HS-27A (cell line): ENCODE data around the gene COL4A1.

Experiments
- DNase-seq: peaks from one replicate; pipeline ENCODE4 v3.0.0-alpha.2; 2012; ENCODE audit warnings: low read depth, missing footprints

Gene COL4A1

DNA sequence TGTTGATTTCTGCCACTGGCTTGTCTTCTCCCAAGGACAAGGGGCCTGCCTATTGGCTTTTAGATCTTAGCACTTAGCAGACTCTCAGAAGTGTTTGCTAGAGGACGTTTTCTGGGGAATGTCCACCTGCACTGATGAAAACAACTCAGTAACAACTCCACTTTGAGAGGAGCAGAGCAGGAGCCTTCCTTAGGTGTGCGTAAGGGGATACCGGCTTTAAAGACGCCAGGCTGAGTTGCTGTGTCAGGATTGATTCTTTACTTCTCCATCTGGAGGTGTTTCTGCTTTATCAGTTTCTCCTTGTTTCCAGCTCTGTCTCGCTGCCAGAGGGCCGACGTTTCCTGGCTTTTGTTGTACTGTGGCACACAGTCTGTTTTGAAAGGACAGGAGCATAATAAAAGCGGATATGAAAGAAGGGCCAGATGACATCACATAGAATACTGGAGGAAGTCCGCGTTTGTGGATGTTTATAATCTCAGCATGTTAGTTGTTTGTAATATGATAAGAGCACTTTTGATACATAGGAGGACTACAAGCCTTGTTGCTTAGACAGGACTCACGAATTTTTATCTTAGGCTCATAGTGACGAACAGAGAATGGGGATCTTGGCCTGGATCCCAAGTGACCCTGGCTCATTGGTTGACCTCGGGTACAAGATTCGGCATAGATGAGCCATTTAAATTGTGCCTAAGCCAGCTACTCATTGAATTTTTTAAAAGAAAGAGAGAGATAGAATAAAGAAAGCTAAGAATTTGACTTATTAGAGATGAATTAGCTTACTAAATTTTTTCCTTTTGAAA lies 34.7 kb upstream of the COL4A1 start:
- no peak for DNase-seq

DNA sequence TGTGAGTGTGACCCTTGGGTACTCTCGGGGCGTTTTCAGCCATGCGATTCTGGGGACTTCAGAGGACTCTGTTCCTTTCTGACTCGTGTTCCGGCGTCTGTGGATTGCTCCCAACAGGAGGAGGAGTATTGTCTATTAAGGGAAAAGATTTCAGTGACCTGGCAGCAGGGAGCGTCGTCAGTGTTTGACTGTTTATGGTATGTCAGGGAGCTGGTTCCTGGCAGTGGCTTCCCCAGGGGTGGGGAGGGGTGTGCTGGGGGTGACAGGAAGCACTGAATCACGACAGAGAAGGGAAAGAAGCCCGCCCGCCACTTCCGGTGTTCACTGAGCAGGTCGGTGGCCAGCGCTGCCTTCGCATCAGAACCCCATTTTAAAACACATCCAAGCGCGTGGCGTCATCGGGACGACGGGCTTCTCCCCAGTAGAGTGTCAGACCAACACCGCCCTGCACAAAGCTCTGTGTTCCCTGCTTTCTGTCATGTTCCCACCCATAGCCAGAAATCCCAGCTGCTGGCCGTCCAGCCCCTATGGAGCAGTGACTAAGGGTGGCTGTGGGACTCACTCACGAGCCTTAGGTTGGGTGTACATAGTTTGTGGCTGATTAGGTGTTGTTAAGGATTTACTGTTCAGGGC lies 34.0 kb upstream of the COL4A1 start:
- no peak for DNase-seq

DNA sequence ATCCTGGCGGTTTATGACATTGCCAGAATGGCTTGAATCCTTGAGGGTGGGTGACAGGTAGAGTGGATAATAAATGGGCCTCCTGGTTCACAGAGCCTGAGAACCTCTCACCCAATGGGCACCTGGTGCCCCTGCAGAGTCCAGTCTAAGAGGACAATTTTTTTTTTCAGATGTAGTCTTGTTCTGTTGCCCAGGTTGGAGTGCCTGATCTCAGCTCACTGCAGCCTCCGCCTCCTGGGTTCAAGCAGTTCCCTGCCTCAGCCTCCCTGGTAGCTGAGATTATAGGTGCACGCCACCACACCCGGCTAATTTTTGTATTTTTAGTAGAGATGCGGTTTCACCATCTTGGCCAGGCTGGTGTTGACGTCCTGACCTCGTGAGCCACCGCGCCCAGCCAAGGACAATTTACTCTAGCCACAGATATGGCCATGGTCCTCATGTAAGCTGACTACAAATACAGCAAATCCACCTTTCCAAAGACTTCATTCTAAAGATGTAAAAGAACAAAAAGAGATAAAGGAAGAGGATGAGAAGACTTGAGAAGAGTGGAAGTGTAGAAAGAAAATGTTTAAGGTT lies 33.1 kb upstream of the COL4A1 start:
- DNase-seq, result no peak

DNA sequence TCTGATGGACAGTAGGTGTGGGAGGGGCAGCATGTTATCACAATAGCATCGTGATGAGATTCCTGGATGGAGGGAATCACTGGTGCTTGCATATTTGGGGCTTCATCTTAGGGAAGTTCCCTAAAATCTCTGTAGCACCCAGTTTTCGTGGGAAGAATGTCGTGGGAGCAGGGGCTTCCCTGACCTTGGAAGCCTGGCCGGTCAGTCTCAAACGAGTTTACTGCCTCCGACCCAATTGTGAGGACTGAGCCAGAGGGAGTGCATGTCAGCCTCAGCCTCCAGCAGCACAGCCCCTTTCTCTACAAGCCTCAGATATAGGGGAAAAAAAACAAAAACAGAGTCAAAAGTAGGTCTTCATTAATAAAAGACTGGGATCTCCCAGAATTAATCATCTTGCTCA lies 32.3 kb upstream of the COL4A1 start:
- no peak for DNase-seq

DNA sequence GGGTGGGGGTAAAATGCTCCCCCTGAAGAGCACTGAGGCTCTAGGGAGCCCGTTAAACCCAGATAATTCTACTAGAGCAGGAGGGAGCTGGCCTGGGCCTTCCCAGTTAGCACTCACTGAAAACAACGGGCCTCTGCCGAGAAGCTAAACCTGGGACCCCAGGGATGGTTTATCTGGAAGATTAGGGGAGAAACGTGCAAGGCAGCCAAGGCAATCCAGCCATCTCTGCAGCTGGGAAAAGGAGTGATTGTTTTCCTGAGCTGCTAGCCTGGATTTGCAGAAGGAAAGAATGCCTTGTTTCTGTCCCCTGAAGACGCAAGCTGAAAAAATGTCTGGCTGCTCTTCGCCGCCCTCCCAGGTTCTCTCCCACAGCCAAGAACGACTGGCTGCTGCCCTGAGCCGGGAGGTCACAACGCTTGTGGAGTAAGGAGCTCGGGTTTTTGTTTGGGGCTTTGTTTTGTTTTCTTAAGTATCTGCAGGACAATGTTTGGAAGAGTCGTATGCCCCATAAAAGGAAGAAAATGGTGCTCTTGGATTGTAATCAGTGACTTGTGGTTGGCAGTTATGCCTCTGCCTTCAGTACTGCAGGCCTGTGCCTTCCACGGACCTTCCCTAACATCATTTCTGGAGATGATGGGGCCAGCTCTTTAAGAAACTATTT lies 31.6 kb upstream of the COL4A1 start:
- no peak for DNase-seq

DNA sequence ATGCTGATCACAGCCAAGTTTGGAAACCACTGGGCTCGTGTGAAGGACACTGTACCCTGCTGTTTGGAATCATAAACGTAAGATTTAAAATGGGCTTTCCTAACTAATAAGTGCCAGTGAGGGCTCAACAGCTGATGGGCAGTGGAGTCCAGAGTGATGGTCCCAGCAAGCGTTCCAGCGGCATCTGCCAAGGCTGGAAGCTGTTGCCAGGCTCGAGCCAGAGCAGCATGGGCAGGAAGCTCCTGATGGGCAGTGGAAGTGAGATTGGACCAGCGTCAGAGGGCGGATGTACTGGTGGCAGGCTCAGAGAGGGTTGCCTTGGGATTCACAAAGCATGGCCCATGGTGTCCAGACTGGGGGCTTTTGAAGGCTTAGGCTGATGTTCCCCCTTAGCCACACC lies 30.3 kb upstream of the COL4A1 start:
- no peak for DNase-seq

DNA sequence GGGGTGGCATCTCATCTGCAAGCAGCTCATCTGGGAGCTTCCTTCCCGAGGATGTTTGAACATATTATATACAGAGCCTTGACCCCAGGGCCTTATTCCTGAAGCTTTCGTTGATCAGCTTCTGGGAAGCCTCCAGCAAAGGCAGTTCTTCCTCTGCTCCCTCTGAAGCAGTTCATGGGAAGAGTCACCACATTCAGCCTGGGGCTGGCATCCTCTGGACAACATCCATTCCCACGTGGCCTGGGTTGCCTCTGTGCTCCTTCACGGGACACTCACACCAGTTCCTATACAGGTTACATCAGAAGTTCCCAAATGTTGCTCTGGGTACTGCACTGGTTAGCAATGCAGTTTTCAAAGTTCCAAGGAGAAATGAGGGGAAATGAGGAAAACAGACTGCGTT lies 29.7 kb upstream of the COL4A1 start:
- DNase-seq, result no peak

DNA sequence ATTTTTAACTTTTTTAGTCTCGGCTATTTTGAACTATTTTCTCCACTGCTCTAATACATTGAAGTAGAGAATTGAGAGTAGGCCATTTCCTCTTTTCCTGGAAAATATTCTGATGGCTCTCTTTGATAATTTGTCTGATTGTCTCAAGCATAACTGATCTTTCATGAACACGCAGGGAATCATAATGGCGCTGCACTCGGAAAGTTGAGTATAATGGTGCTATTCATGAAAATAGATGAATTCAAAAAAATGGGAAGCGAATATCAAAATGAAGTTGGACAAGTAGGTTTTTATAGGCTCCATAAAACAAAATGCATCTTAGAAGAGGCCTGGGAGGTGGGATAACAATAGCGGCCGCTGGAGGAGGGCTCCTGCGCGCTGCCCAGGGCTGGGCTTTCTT lies 29.2 kb upstream of the COL4A1 start:
- no peak for DNase-seq

DNA sequence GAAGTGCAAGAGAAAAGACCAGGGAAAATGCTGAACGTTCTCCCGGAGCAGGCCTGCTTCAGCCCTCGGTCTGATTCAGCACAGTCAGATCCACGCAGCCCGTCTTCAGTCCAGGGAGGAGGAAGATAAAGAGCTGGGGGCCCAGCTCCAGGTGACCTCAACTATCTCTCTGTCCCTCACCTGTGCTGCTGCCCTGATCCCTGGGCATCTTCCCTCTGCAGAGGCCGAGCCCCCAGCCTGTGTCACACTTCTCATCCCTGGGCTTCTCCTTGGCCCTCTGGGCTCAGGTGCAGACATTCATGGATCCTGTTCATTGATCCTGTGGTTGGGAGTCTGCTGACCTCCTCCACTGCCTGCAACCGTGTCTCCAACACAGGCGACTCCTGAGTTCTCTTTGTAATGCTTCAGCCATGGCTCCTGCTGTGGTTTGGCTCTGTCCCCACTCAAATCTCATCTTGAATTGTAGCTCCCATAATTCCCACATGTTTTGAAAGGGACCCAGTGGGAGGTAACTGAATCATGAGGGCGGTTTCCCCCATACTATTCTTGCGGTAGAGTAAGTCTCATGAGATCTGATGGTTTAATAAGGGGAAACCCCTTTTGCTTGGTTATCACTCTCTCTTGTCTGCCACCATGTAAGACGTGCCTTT lies 28.0 kb upstream of the COL4A1 start:
- DNase-seq, result no peak

DNA sequence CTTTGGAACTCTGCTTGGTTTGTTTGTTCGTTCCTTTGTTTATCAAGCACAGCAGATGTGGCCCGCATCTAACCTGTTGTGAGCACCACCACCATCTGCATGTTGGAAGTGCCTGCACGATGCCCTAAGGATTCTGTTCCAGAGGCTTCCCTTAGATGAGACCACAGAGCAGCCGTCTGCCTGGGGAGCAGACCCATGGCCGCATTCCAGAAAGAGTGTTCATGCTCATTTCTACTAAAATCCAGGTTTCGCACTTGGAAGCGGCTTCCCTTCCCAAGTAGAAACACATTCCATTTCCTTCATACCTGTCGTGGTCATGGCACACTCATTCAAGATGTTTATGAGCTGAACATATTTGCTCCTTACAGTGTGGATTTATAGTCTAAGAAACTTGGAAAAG lies 27.3 kb upstream of the COL4A1 start:
- DNase-seq, result no peak

DNA sequence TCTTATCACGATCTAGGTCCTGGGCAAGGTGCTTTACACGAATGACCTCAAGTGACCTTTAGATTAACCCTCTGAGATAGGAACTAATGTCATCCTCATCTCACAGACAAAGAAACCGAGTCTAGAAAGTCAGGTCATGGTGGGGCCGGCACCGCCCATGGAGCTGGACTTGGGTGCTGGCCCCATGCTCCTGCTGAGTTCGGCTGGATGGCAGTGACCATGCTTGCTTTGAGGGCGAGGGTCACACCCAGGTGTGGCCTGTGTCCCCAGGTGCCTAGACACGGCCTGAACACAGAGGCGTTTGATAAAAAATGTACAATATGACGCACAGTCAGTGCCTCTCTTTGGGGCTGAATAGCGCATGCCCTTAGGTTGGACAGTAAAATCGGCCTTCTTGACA lies 26.9 kb upstream of the COL4A1 start:
- no peak for DNase-seq

DNA sequence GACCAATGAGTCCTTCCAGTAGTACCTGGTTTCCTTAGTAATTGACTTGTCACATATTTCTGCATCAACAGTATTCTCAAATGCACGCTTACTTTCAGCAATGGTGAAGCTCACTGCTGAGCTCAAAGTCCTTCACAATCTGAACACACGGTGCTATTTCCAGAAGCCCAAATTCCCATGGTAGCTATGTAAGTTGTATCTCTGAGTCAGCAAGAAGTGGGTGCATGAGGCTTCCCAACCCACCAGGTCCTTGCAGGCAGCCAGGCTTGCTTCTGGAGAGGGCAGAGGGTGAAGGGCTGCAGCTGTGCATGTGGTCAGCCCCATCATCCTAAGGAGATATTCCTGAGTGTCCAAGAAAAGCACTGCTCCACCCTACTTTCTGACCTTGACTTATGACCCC lies 25.8 kb upstream of the COL4A1 start:
- no peak for DNase-seq

DNA sequence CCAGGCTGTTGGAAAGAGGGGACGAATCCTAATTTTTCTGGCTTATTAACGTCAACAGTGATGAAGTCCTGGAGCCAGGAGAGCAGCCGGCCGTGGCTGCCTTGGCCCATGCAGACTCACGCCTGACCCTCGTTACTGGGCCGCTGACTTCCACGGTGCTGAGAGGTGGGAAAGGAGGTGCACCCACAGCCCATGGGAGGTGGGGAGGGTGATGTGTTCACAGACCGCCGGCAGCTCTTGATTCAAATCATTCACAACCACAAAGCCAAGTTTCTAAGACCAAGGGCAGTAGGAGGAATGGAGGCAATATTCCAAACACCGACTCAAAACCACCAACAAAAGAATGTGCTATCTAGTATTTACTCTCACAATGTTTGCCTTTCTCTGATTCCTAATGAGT lies 24.4 kb upstream of the COL4A1 start:
- DNase-seq, result no peak

DNA sequence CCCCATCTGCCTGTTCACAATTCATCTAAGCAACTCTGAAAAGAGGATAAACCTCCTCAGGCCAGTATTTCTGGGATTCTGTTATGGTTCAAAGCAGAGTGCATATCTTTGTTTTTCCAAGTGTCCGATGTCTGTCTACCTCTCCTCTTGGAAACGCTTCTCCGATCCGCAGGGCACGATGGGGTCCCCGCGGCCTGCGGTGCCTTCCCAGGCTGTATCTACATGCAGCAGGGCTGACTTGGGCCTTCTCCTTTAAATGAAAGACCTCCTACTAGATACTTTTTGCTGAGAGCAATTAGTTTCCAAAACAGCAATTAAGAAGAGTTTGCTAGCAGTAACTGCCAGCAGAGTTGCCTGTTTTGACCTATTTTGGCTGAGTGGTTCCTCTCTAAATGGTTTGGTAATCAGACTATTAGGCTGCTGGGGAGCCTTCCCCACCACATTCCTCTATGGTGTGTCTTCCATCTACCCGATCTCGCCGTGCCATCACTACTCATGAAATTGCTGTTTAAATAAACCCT lies 23.6 kb upstream of the COL4A1 start:
- no peak for DNase-seq

DNA sequence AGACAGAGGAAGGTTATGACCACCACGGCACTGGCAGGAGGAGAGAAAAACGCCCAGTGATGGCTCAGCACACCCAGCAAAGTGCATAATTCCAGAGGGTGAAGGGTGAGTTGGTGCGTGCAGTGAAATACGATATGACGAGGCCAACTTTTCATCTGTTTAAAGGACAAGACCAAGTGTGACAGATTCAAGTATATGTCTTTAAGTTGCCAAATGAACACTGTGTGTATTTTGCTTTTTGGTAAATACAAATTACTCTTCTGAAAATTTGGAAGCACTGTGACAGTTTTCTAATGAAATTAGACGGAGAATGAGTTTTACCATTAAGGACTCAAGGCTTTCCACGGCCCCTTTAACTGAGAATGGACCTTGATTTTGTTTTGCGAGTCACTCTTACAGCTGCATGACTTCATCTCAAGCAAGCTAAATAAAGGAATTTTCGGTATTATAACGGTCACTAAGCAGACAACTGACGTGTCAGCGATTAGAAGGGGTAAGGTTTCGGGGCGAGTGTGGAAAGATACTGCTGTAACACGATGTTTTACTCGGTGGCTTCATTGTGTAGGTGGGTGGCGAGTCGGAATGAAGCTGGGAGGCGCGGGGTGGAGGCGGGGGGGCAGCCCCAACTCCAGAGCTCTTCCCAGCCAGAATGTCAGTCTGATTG lies 23.0 kb upstream of the COL4A1 start:
- DNase-seq, result no peak

DNA sequence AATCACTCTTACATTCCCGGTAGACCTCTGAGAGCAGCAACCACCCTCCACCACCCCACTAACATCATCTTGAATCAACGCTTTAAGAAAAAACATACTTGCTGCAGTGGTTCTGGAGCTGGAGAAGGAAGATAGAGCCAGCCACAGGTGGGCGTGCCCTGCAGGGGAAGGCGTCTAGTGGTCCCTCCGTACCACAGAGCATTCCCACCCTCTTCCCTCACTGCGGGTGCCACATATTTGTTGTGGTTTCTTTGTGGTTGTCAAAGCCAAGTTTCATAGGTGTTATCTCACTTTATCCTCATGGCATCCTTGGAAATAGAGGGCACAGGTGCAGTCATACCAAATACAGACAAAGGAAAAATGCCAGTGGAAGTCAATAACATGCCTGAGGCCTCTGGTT lies 22.3 kb upstream of the COL4A1 start:
- no peak for DNase-seq

DNA sequence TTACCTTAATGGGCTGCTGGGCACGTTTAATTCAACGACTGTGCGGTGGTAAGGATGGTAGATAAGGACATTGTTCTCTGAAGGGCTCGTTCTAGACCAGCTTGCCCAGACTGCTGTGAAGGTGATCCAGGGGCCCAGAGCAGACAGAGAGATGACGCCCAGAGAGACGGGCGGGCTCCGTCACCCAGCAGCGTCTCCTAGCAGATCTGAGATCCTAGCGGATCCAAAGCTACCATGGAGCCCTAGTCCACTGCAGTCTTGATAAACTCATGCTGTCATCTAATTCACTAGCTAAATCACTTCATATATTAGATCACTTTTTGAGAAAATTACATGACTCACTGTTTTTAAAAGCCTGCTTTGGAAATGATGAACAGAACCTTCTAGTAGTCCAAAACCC lies 21.6 kb upstream of the COL4A1 start:
- DNase-seq, result no peak

DNA sequence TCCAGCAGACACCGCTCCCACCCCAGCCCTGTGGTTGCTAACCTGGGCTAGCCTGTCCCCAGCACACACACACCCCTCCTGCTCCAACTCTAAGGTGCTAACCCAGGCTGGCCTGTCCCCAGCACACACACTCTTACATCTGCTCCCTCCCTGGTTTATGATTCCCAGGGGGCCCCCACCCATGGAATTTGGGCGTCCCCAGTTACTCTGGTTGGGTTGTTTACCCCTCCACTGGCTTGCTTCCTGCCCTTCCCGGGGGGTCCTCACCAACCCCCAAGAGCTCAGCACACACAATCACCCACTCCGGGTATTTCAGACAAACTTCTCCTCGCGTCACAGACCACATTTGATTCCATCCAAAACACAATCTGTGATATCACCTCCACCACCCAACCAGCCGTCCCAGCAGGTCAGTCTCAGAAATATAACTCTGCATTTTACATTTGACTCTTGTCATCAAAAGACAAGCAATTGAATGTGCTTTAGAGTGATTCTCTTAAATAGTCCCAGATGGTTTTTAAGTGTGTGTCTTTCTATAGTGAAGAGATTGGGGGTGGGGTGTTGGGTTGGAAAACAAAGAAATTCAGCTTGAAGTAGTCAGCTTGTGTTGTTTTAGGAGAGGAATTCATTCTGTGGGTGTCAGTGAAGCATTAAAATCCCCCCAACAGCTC lies 20.2 kb upstream of the COL4A1 start:
- no peak for DNase-seq

DNA sequence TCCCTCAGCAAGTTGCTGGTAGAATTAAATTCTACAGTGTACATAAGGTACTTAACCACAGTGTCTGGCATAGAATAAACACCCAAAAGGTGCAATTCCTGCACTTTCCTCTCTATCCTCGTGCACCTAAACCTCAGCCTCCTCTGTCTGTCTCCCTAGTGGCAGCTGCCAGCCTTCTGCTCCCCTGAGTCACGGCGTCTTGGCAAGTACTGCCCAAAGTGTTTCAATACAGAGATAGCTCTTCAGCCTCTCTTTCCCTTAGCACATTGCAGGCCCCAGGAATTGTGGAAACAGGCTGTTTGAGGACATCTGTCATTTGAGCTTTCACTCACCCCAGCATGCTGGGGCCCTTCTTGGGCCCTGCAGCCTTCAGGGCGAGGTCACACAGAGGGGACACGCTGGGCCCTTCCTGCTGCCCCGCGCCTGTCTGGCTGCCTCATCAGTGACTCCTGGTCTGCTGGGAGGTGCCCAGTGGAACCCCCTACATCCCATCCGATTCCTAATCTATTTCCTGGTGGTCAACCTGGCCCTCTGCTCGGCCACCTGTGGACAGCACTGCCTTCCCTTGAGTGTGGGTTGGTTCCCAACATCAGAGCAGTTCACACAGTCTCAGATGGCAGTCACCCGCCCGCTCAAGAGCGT lies 19.4 kb upstream of the COL4A1 start:
- no peak for DNase-seq

DNA sequence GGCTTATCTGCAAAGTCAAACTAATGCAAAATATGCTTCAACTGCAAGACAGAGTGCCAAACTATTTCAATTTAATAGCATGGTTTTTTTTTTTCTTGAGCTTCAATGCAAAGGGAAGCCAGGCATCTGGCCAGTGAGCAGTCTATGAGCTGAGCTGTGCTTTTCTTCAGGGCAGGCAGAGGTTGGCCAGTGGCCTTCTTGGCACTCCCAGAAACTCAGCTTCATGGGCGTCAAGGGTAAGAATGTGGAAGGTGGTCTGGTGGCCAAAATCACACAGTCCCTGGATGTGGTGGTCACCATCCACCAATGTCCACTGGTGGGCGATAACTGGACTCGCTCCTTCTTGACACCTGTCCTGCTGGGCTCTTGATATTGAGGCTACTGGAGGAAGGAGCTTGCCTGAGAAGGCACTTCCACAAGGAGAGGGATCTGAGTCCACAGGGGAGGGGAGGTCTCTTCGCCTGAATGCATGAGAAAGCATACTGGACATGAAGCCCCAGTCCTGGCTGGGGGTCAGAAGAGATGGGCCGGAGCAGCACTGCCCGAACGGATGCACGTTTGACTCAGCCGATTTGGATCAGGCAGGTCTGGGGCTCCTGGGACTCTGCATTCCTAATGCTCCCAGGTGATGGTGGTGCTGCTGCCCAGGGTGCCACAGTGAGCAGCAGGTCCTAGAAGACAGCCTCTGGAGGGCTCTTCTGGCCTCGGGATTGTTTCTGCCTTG lies 17.2 kb upstream of the COL4A1 start:
- no peak for DNase-seq
